PFSK-1 (cell line): ENCODE measurements around the gene FAXDC2.

ENCODE experiments used
- POLR2AphosphoS5 ChIP-seq: IDR thresholded peaks from 2 replicates; pipeline ENCODE4 v1.6.1; 2012; ENCODE audit warnings: low read depth, mild to moderate bottlenecking, control low read depth, low read length, moderate library complexity
- REST ChIP-seq, 2 experiments: IDR thresholded peaks; 2 replicates each; pipeline versions ENCODE4 v1.6.1 to v1.8.0; 2011 to 2012; ENCODE audit warnings: low read depth in 2 of 2, low read length in 2 of 2, control low read depth in 1 of 2, inconsistent platforms in 1 of 2, mild to moderate bottlenecking in 1 of 2, moderate library complexity in 1 of 2; ENCODE audit not compliant: insufficient read depth in 1 of 2
- SIN3A ChIP-seq: IDR thresholded peaks from 2 replicates; pipeline ENCODE4 v1.6.1; 2012; ENCODE audit warnings: mild to moderate bottlenecking, low read length, moderate library complexity, borderline replicate concordance; ENCODE audit not compliant: insufficient read depth

- no peak for TF ChIP-seq REST (IDR thresholded peaks at IDR 0.05; ENCODE audit: insufficient read depth in 1 of 2, low read depth in 2 of 2, low read length in 2 of 2)
- TF ChIP-seq POLR2AphosphoS5 = no peak
- TF ChIP-seq SIN3A = no peak
Measured at GRCh38 chr5:154776167-154776566, 74.2 kb downstream of the FAXDC2 start.
